ENCODE results near the gene EXO5. TPM values are rescaled to one million over a fixed set of nuclear protein-coding genes. Genes with fewer than 3 reads are reported as not detected.
A peak's percentile ranks its signal among the peaks of the same experiment; 100 is the strongest.

The EXO5 gene
- total and polyA plus RNA-seq, 2 of the 8 experiments (the other 6 are each of a cell fraction or from before 2014, with no cell fraction given): 4.4 to 8.5 TPM

GRCh38 chr1:40531381-40532061 is 23.0 kb downstream of the EXO5 start, which contains the start of gene ZNF684 (continued):
- TF ChIP-seq POLR2AphosphoS5 (IDR thresholded peaks at IDR 0.05; ENCODE audit: low read depth, low read length) (peak; percentile 28; the same call in 1 of the 2 replicates), CTCF (IDR thresholded peaks at IDR 0.05; ENCODE audit: control extremely low read depth in 1 of 3, insufficient read depth in 1 of 3, low read depth in 1 of 3, low read length in 3 of 3) (no peak), NRF1 (IDR thresholded peaks at IDR 0.05; ENCODE audit: low read depth, low read length) (no peak), SIN3A (conservative IDR thresholded peaks at IDR 0.05 in 1 of 2, IDR thresholded peaks at IDR 0.05 in 1 of 2; ENCODE audit: low read depth in 1 of 2, low read length in 2 of 2) (peak in 1 of 2 experiments; percentile 82; a peak in 2 of 4 replicates), SIX5 (IDR thresholded peaks at IDR 0.05; ENCODE audit: low read depth, low read length) (peak; percentile 72), CTBP2 (IDR thresholded peaks at IDR 0.05; ENCODE audit: borderline replicate concordance, insufficient read depth, insufficient read length, low read length) (no peak)
- TF ChIP-seq, protein P1, sequence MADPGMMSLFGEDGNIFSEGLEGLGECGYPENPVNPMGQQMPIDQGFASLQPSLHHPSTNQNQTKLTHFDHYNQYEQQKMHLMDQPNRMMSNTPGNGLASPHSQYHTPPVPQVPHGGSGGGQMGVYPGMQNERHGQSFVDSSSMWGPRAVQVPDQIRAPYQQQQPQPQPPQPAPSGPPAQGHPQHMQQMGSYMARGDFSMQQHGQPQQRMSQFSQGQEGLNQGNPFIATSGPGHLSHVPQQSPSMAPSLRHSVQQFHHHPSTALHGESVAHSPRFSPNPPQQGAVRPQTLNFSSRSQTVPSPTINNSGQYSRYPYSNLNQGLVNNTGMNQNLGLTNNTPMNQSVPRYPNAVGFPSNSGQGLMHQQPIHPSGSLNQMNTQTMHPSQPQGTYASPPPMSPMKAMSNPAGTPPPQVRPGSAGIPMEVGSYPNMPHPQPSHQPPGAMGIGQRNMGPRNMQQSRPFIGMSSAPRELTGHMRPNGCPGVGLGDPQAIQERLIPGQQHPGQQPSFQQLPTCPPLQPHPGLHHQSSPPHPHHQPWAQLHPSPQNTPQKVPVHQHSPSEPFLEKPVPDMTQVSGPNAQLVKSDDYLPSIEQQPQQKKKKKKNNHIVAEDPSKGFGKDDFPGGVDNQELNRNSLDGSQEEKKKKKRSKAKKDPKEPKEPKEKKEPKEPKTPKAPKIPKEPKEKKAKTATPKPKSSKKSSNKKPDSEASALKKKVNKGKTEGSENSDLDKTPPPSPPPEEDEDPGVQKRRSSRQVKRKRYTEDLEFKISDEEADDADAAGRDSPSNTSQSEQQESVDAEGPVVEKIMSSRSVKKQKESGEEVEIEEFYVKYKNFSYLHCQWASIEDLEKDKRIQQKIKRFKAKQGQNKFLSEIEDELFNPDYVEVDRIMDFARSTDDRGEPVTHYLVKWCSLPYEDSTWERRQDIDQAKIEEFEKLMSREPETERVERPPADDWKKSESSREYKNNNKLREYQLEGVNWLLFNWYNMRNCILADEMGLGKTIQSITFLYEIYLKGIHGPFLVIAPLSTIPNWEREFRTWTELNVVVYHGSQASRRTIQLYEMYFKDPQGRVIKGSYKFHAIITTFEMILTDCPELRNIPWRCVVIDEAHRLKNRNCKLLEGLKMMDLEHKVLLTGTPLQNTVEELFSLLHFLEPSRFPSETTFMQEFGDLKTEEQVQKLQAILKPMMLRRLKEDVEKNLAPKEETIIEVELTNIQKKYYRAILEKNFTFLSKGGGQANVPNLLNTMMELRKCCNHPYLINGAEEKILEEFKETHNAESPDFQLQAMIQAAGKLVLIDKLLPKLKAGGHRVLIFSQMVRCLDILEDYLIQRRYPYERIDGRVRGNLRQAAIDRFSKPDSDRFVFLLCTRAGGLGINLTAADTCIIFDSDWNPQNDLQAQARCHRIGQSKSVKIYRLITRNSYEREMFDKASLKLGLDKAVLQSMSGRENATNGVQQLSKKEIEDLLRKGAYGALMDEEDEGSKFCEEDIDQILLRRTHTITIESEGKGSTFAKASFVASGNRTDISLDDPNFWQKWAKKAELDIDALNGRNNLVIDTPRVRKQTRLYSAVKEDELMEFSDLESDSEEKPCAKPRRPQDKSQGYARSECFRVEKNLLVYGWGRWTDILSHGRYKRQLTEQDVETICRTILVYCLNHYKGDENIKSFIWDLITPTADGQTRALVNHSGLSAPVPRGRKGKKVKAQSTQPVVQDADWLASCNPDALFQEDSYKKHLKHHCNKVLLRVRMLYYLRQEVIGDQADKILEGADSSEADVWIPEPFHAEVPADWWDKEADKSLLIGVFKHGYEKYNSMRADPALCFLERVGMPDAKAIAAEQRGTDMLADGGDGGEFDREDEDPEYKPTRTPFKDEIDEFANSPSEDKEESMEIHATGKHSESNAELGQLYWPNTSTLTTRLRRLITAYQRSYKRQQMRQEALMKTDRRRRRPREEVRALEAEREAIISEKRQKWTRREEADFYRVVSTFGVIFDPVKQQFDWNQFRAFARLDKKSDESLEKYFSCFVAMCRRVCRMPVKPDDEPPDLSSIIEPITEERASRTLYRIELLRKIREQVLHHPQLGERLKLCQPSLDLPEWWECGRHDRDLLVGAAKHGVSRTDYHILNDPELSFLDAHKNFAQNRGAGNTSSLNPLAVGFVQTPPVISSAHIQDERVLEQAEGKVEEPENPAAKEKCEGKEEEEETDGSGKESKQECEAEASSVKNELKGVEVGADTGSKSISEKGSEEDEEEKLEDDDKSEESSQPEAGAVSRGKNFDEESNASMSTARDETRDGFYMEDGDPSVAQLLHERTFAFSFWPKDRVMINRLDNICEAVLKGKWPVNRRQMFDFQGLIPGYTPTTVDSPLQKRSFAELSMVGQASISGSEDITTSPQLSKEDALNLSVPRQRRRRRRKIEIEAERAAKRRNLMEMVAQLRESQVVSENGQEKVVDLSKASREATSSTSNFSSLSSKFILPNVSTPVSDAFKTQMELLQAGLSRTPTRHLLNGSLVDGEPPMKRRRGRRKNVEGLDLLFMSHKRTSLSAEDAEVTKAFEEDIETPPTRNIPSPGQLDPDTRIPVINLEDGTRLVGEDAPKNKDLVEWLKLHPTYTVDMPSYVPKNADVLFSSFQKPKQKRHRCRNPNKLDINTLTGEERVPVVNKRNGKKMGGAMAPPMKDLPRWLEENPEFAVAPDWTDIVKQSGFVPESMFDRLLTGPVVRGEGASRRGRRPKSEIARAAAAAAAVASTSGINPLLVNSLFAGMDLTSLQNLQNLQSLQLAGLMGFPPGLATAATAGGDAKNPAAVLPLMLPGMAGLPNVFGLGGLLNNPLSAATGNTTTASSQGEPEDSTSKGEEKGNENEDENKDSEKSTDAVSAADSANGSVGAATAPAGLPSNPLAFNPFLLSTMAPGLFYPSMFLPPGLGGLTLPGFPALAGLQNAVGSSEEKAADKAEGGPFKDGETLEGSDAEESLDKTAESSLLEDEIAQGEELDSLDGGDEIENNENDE (IDR thresholded peaks at IDR 0.05; ENCODE audit: insufficient replicate concordance, low read length): no peak
